Right hindlimb (tissue), 1 donor: ENCODE results near the gene RFXANK.
"Not testable (repeated sequence)": the region's sequence is repeated elsewhere in the genome, so short reads cannot be mapped to it uniquely, and the experiment has no call there.

Source experiments
- DNase-seq: peaks from one replicate; pipeline ENCODE4 v3.0.0-alpha.2; 2018

Gene RFXANK

GRCh38 chr19:19170053-19170872 lies 21.8 kb upstream of the RFXANK start, which contains the start of gene MEF2B:
TSS of gene MEF2B (minus strand) at chr19:19170263. CDS start at chr19:19150735, 19,528 bp downstream.
- DNase-seq: peak; percentile 76

- no peak for DNase-seq
Observed at GRCh38 chr19:19170873-19171672, 21.0 kb upstream of the RFXANK start.

- DNase-seq: no peak
Observed at GRCh38 chr19:19171821-19172532, 20.1 kb upstream of the RFXANK start.

- not testable (repeated sequence) for DNase-seq
Observed at GRCh38 chr19:19173243-19173642, 18.8 kb upstream of the RFXANK start.

GRCh38 chr19:19176950-19177349 lies 15.1 kb upstream of the RFXANK start:
- no peak for DNase-seq

GRCh38 chr19:19179548-19180441 lies 12.3 kb upstream of the RFXANK start:
- no peak for DNase-seq

GRCh38 chr19:19181488-19181998 lies 10.5 kb upstream of the RFXANK start:
- DNase-seq: no peak

GRCh38 chr19:19185853-19186740 lies 6.0 kb upstream of the RFXANK start:
- no peak for DNase-seq

- DNase-seq: no peak
Observed at GRCh38 chr19:19186742-19187141, 5.3 kb upstream of the RFXANK start.

- no peak for DNase-seq
Observed at GRCh38 chr19:19191768-19192077, 335 bp upstream of the RFXANK start.

- DNase-seq: no peak
Observed at GRCh38 chr19:19192910-19193423, 909 bp downstream of the RFXANK start.

GRCh38 chr19:19193926-19194325 lies 1.9 kb downstream of the RFXANK start:
- DNase-seq: no peak

GRCh38 chr19:19201697-19202630 lies 9.9 kb downstream of the RFXANK start:
- no peak for DNase-seq

- DNase-seq: no peak
Observed at GRCh38 chr19:19202707-19203011, 10.6 kb downstream of the RFXANK start.

GRCh38 chr19:19203012-19203856 lies 11.2 kb downstream of the RFXANK start, which contains the start of gene NR2C2AP:
TSS of gene NR2C2AP (minus strand) at chr19:19203414. CDS start at chr19:19203060, 354 bp downstream.
- peak; percentile 92 for DNase-seq

- DNase-seq: no peak
Observed at GRCh38 chr19:19204181-19204580, 12.1 kb downstream of the RFXANK start.

- peak; percentile 47 for DNase-seq
Observed at GRCh38 chr19:19205416-19206410, 13.7 kb downstream of the RFXANK start.
